Ovary (tissue), 3 donors: Measurements from ENCODE around the gene MBP.

Experiments
- EP300 ChIP-seq: sonication (generic); formaldehyde crosslinking; IDR thresholded peaks from one replicate; pipeline ENCODE4 v1.6.1; 2017; ENCODE audit warnings: antibody characterized with exemption
- POLR2A ChIP-seq: fragments of 450-650 bp; IDR thresholded peaks from one replicate; pipeline ENCODE4 v1.6.1; 2017; ENCODE audit warnings: antibody characterized with exemption, mild to moderate bottlenecking, moderate library complexity
- TF ChIP-seq, protein P1 (sequence below), 3 donors: fragments of 450-650 bp in 2 of 3; fragments of 200-600 bp in 1 of 3; IDR thresholded peaks; one replicate each; pipeline versions ENCODE4 v1.5.1 to v1.8.0; 2016 to 2022; ENCODE audit warnings: antibody characterized with exemption in 3 of 3, mild to moderate bottlenecking in 1 of 3
- donor health status: DM: no; HTN: no; CAD: no.

DNA sequence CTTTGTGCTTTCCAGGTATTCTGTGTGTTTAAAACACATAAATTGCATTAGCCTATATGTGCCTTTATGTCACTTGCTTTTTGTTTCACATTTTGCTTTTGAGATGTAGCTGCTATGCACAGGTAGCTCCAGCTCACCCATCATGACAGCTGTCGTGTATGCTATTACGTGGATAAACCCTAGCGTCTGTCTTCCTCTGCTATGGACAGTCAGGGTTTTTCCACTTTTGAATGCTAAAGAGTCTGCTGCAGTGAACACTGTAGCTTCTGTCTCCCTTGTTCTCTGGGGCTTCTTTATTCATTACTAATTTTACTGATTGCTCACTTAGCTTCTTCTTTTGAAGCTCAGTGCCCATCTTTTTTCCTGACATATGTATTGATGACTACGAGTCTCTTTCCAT, 24.7 kb upstream of the MBP start:
- TF ChIP-seq, protein P1, sequence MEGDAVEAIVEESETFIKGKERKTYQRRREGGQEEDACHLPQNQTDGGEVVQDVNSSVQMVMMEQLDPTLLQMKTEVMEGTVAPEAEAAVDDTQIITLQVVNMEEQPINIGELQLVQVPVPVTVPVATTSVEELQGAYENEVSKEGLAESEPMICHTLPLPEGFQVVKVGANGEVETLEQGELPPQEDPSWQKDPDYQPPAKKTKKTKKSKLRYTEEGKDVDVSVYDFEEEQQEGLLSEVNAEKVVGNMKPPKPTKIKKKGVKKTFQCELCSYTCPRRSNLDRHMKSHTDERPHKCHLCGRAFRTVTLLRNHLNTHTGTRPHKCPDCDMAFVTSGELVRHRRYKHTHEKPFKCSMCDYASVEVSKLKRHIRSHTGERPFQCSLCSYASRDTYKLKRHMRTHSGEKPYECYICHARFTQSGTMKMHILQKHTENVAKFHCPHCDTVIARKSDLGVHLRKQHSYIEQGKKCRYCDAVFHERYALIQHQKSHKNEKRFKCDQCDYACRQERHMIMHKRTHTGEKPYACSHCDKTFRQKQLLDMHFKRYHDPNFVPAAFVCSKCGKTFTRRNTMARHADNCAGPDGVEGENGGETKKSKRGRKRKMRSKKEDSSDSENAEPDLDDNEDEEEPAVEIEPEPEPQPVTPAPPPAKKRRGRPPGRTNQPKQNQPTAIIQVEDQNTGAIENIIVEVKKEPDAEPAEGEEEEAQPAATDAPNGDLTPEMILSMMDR (IDR thresholded peaks at IDR 0.05) = no peak
- TF ChIP-seq POLR2A (no peak), EP300 (no peak)
